Thoracic aorta (tissue), 2 donors: ENCODE data around the gene LRRC8D. TPM values are rescaled to one million over a fixed set of nuclear protein-coding genes. Genes with fewer than 3 reads are reported as not detected.

Source experiments
- ATAC-seq: fragments of 150-250 bp; one replicate; pipeline ENCODE4 v1.8.0; 2017; ENCODE audit warnings: low read depth; ENCODE audit not compliant: insufficient number of reproducible peaks, low FRiP score
- DNase-seq: peaks from one replicate; pipeline ENCODE4 v3.0.0-alpha.2; 2020; ENCODE audit warnings: low spot score
- H3K27ac ChIP-seq, 2 donors: fragments of 200-600 bp; sonication (generic); 1 replicate in 1 of 2; 2 replicates in 1 of 2; pipeline ENCODE4 v1.5.1; 2016; ENCODE audit warnings: mild to moderate bottlenecking in 2 of 2, moderate library complexity in 2 of 2
- H3K27me3 ChIP-seq: fragments of 200-600 bp; sonication (generic); replicated peaks from 2 replicates; pipeline ENCODE4 v1.6.0; 2016; ENCODE audit warnings: mild to moderate bottlenecking; ENCODE audit not compliant: insufficient read depth
- H3K36me3 ChIP-seq: fragments of 200-600 bp; sonication (generic); one replicate; pipeline ENCODE4 v1.5.1; 2016
- H3K4me1 ChIP-seq, 2 donors: fragments of 200-600 bp; sonication (generic); 1 replicate in 1 of 2; 2 replicates in 1 of 2; pipeline versions ENCODE4 v1.5.1 to v1.6.0; 2016; ENCODE audit warnings: low read depth in 2 of 2, mild to moderate bottlenecking in 1 of 2; ENCODE audit not compliant: control insufficient read depth in 1 of 2
- H3K4me3 ChIP-seq: fragments of 200-600 bp; sonication (generic); 2 replicates; pipeline ENCODE4 v1.5.1; 2016; ENCODE audit warnings: mild to moderate bottlenecking
- H3K9me3 ChIP-seq: fragments of 200-600 bp; sonication (generic); 2 replicates; pipeline ENCODE4 v1.5.1; 2016
- CTCF ChIP-seq: fragments of 200-600 bp; sonication (generic); IDR thresholded peaks from one replicate; pipeline ENCODE4 v1.5.1; 2019; ENCODE audit warnings: antibody characterized with exemption
- total RNA-seq, 2 donors: library from RNA; depleted of rRNA; stranded (reverse); fragments of >200 nt; gene quantifications; one replicate each; pipeline versions ENCODE4 v1.1.0 to v1.2.3, GENCODE V29; 2016

The LRRC8D gene
- total RNA-seq, 2 donors from 2014 or later, result 8.8 to 10.7 TPM

DNA sequence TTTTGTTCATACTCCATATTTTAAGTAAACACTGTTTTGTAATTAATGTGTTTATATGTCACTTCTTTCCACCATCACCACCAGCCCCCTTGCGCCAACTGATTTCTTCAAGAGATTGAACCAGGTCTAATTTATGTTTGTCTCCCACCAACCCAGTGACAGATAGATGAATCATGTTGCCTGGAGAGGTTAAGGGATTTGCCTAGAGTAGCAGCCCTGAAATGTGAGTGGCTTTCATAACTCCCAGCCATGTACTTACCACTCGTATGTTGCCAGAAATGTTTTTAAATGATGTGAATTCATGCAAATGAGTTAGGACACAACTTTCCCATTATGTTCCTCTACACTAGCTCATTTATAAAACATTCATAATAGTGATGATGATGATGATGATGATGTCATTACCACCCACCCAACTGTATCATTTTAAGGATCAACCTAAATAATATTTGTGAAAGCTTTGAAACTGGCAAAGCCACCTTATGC is 86.9 kb downstream of the LRRC8D start:
- Histone ChIP-seq H3K4me1 (peaks cover 15% of the 10 kb centered on the region in 2 donors), H3K27me3 (no peaks in the 10 kb centered on the region), H3K27ac (peak overlapping the region in 1 of 2 donors; percentile 42), H3K4me3 (no peak overlapping the region), H3K9me3 (no peaks in the 10 kb centered on the region), H3K36me3 (no peaks in the 10 kb centered on the region)
- ATAC-seq (no peak), DNase-seq (no peak)
- TF ChIP-seq CTCF, result no peak

DNA sequence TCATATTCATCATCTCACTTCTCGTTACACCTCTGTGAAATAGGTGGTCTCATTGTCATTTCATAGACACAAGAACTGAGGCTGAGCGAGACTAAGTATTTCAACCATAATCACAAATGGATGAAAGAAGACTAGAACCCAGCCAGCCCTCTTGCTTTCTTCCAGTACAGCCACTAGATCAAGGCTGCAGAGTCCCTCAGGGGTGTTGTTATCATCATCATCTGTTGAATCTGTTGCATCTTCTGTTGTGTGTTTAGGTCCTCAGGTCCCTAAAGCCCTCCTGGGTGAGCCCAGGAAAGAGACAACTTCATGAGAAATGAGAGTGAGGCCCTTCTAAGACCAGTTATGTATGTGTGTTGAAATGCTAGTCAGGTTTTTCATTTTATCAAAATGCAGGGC is 87.4 kb downstream of the LRRC8D start:
- no peak for TF ChIP-seq CTCF
- no peaks in the 10 kb centered on the region for H3K36me3 ChIP-seq
- ATAC-seq, result no peak
- DNase-seq, result no peak
- H3K4me1 ChIP-seq, result peaks cover 15% of the 10 kb centered on the region in 2 donors
- no peak overlapping the region for H3K4me3 ChIP-seq
- no peaks in the 10 kb centered on the region for H3K27me3 ChIP-seq
- H3K9me3 ChIP-seq, result no peaks in the 10 kb centered on the region
- no peak overlapping the region for H3K27ac ChIP-seq

- TF ChIP-seq CTCF, result no peak
- no peak overlapping the region for H3K4me3 ChIP-seq
- no peaks in the 10 kb centered on the region for H3K27me3 ChIP-seq
- H3K4me1 ChIP-seq, result peaks cover 15% of the 10 kb centered on the region in 2 donors
- H3K36me3 ChIP-seq, result no peaks in the 10 kb centered on the region
- DNase-seq (no peak), ATAC-seq (no peak)
- H3K9me3 ChIP-seq, result no peaks in the 10 kb centered on the region
- H3K27ac ChIP-seq, result no peak overlapping the region
Observed at GRCh38 chr1:89908672-89909436, 88.0 kb downstream of the LRRC8D start.

- H3K9me3 ChIP-seq, result no peaks in the 10 kb centered on the region
- no peak for TF ChIP-seq CTCF
- H3K4me1 ChIP-seq, result peaks cover 15% of the 10 kb centered on the region in 2 donors
- no peak overlapping the region for H3K27ac ChIP-seq
- ATAC-seq, result no peak
- no peaks in the 10 kb centered on the region for H3K36me3 ChIP-seq
- no peak overlapping the region for H3K4me3 ChIP-seq
- H3K27me3 ChIP-seq, result no peaks in the 10 kb centered on the region
- no peak for DNase-seq
Observed at GRCh38 chr1:89910268-89910667, 89.4 kb downstream of the LRRC8D start.

- Histone ChIP-seq H3K4me3 (no peak overlapping the region), H3K27ac (no peak overlapping the region), H3K9me3 (no peaks in the 10 kb centered on the region), H3K27me3 (no peaks in the 10 kb centered on the region), H3K36me3 (no peaks in the 10 kb centered on the region), H3K4me1 (peaks cover 15% of the 10 kb centered on the region in 2 donors)
- TF ChIP-seq CTCF, result no peak
- no peak for ATAC-seq
- no peak for DNase-seq
Observed at GRCh38 chr1:89910780-89911179, 89.9 kb downstream of the LRRC8D start.
